Thoracic aorta (tissue), 2 donors: ENCODE measurements around the gene GPM6B. TPM values are rescaled to one million over a fixed set of nuclear protein-coding genes. Genes with fewer than 3 reads are reported as not detected.
A peak's percentile ranks its signal among the peaks of the same experiment; 100 is the strongest.

Experiments used
- ATAC-seq: fragments of 150-250 bp; one replicate; pipeline ENCODE4 v1.8.0; 2017; ENCODE audit warnings: low read depth; ENCODE audit not compliant: insufficient number of reproducible peaks, low FRiP score
- DNase-seq: peaks from one replicate; pipeline ENCODE4 v3.0.0-alpha.2; 2020; ENCODE audit warnings: low spot score
- H3K27ac ChIP-seq, 2 donors: fragments of 200-600 bp; sonication (generic); 1 replicate in 1 of 2; 2 replicates in 1 of 2; pipeline ENCODE4 v1.5.1; 2016; ENCODE audit warnings: mild to moderate bottlenecking in 2 of 2, moderate library complexity in 2 of 2
- H3K27me3 ChIP-seq: fragments of 200-600 bp; sonication (generic); replicated peaks from 2 replicates; pipeline ENCODE4 v1.6.0; 2016; ENCODE audit warnings: mild to moderate bottlenecking; ENCODE audit not compliant: insufficient read depth
- H3K36me3 ChIP-seq: fragments of 200-600 bp; sonication (generic); one replicate; pipeline ENCODE4 v1.5.1; 2016
- H3K4me1 ChIP-seq, 2 donors: fragments of 200-600 bp; sonication (generic); 1 replicate in 1 of 2; 2 replicates in 1 of 2; pipeline versions ENCODE4 v1.5.1 to v1.6.0; 2016; ENCODE audit warnings: low read depth in 2 of 2, mild to moderate bottlenecking in 1 of 2; ENCODE audit not compliant: control insufficient read depth in 1 of 2
- H3K4me3 ChIP-seq: fragments of 200-600 bp; sonication (generic); 2 replicates; pipeline ENCODE4 v1.5.1; 2016; ENCODE audit warnings: mild to moderate bottlenecking
- H3K9me3 ChIP-seq: fragments of 200-600 bp; sonication (generic); 2 replicates; pipeline ENCODE4 v1.5.1; 2016
- total RNA-seq, 2 donors: library from RNA; depleted of rRNA; stranded (reverse); fragments of >200 nt; gene quantifications; one replicate each; pipeline versions ENCODE4 v1.1.0 to v1.2.3, GENCODE V29; 2016
- TF ChIP-seq, protein P1 (sequence below): fragments of 200-600 bp; sonication (generic); IDR thresholded peaks from one replicate; pipeline ENCODE4 v1.5.1; 2019; ENCODE audit warnings: antibody characterized with exemption

GPM6B gene
- total RNA-seq, result 10 to 100 TPM; 23.7 to 33.7 TPM

DNA sequence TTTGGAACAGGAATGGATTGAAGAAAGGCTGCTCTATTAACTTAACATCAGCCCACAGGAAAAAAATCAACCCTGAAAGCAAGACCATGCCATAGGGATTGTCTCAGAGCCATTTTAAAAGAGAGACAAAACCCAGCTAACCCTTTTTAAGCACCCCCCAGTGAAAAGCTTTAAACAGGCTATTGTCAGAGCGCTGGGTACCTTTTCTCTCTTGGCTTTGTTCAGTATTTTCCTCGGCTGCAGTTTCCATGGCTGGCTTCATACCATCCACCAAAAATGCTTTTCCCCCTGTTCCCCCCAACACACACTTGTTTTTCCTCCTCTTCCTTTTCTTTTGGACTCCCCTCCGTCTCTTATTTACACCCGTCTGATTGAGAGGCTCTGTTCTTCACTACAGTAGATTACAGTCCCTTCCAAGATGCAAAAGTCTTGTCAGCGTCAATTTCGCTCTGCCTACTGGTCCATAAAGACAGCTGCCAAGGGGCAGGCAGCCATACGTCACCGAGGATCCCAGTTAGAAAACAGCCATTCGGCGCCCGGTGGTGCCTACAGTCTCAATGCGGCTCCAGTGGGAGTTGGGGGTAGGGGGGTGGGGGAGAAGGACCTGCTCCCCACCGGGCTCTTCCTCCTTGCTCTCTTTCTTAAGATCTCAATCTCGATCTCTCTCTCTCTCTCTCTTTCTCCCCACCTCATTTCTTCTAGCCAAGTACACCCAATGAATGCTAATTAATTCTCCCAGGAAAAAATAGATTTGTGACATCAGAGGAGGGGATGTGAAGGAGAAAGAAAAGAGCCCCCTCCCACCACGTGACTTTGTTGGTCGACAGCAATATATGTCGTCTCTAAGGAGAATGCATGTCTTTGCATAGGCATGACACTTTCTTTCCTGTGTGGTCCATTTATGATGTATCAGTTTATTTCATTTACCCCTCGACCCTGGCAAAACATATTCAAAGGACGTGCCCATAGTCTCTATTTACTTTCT is at the start of gene GPM6B:
Gene GPM6B (minus strand): TSS at position 451 of the 985 bp plus-strand sequence. CDS start 189 bp downstream, at position 262.
- Histone ChIP-seq H3K27me3 (no peaks in the 10 kb centered on the region), H3K4me3 (no peak within 1 kb of the TSS), H3K9me3 (no peaks in the 10 kb centered on the region), H3K27ac (no peak within 1 kb of the TSS), H3K4me1 (no peaks in the 10 kb centered on the region), H3K36me3 (no peaks in the 10 kb centered on the region)
- DNase-seq (no peak), ATAC-seq (no peak)
- TF ChIP-seq, protein P1, sequence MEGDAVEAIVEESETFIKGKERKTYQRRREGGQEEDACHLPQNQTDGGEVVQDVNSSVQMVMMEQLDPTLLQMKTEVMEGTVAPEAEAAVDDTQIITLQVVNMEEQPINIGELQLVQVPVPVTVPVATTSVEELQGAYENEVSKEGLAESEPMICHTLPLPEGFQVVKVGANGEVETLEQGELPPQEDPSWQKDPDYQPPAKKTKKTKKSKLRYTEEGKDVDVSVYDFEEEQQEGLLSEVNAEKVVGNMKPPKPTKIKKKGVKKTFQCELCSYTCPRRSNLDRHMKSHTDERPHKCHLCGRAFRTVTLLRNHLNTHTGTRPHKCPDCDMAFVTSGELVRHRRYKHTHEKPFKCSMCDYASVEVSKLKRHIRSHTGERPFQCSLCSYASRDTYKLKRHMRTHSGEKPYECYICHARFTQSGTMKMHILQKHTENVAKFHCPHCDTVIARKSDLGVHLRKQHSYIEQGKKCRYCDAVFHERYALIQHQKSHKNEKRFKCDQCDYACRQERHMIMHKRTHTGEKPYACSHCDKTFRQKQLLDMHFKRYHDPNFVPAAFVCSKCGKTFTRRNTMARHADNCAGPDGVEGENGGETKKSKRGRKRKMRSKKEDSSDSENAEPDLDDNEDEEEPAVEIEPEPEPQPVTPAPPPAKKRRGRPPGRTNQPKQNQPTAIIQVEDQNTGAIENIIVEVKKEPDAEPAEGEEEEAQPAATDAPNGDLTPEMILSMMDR, result no peak

DNA sequence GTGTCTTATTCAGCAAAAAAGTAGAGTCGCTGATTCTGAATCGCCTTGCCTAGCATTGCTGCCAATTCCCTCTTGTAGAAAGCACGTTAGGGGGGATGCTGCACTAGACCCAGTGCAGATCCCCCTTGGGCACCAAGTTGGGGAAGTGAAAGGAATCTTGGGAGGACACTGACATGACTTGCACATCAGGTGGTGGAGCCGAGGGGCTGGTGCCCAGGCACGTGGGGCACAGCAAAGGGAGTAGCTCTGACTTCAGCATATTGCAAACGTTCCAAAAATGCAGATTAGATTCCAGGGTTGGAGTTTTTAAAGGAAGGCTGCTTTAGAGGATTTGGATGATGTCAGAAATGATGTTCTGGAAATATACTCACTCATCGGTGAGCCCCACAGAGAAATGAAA is 47.4 kb upstream of the GPM6B start:
- no peaks in the 10 kb centered on the region for H3K4me1 ChIP-seq
- H3K27ac ChIP-seq, result no peak overlapping the region
- DNase-seq (no peak), ATAC-seq (no peak)
- H3K27me3 ChIP-seq, result no peaks in the 10 kb centered on the region
- peak overlapping the region; percentile 16 for H3K4me3 ChIP-seq
- no peaks in the 10 kb centered on the region for H3K9me3 ChIP-seq
- TF ChIP-seq, protein P1, result no peak
- H3K36me3 ChIP-seq, result no peaks in the 10 kb centered on the region

- no peak overlapping the region for H3K27ac ChIP-seq
- no peaks in the 10 kb centered on the region for H3K4me1 ChIP-seq
- no peak for ATAC-seq
- DNase-seq, result no peak
- H3K36me3 ChIP-seq, result no peaks in the 10 kb centered on the region
- H3K27me3 ChIP-seq, result no peaks in the 10 kb centered on the region
- no peak overlapping the region for H3K4me3 ChIP-seq
- no peaks in the 10 kb centered on the region for H3K9me3 ChIP-seq
- TF ChIP-seq, protein P1, result no peak
Measured at GRCh38 chrX:13863324-13863723, 46.4 kb upstream of the GPM6B start.

DNA sequence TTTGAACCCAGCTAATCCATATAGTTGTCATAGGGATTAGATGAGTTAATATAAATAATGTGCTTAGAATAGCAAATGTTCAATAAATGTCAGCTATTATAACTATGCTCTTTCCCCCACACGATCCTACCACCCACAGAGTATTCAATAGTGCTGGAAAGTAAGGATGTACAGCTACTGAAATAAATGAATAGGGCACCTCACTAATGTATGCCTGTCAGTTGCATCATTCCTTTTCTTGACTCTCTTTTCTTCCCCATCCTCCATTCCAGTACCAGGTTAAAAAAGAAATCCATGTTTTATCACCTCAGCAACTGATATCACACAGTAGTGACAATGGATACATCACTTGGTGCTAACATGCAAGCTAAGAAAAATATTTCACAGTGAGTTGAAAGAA is 42.8 kb upstream of the GPM6B start:
- no peaks in the 10 kb centered on the region for H3K4me1 ChIP-seq
- no peaks in the 10 kb centered on the region for H3K9me3 ChIP-seq
- no peak overlapping the region for H3K4me3 ChIP-seq
- ATAC-seq (no peak), DNase-seq (no peak)
- H3K27ac ChIP-seq, result no peak overlapping the region
- H3K36me3 ChIP-seq, result no peaks in the 10 kb centered on the region
- H3K27me3 ChIP-seq, result no peaks in the 10 kb centered on the region
- TF ChIP-seq, protein P1, result no peak

DNA sequence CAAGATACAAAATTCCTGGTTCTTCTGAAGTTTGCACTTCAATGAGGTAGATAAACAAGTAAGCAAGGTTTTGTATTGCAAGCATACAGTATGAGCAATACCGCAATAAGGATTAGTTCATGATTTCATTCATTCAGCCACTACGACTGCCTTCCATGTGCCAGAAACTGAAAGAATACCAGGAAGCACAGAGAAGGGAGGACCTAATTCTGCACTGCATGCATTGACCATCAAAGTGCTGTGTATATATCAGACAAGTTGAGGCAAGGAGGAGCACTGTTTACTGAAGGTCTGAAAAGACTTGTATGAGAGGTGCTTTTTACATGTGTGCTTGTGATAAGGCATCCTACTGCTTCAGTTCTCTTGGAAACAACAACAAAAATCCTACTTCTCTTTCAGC is 40.9 kb upstream of the GPM6B start:
- ATAC-seq (no peak), DNase-seq (no peak)
- H3K27ac ChIP-seq, result no peak overlapping the region
- H3K36me3 ChIP-seq, result no peaks in the 10 kb centered on the region
- no peaks in the 10 kb centered on the region for H3K9me3 ChIP-seq
- H3K27me3 ChIP-seq, result no peaks in the 10 kb centered on the region
- no peak overlapping the region for H3K4me3 ChIP-seq
- TF ChIP-seq, protein P1, result no peak
- H3K4me1 ChIP-seq, result no peaks in the 10 kb centered on the region
